Stimulated activated CD4-positive, alpha-beta T cell treated with anti-CD3 and anti-CD28 coated beads, Interleukin-4, amount 100 ng/mL, for 1 hour (primary cell): ENCODE results near the gene PEX13.
"Not testable (repeated sequence)": the region's sequence is repeated elsewhere in the genome, so short reads cannot be mapped to it uniquely, and the experiment has no call there.

Experiments
- DNase-seq: peaks from one replicate; pipeline ENCODE4 v3.0.0-alpha.2; 2020

Gene PEX13, protein sequence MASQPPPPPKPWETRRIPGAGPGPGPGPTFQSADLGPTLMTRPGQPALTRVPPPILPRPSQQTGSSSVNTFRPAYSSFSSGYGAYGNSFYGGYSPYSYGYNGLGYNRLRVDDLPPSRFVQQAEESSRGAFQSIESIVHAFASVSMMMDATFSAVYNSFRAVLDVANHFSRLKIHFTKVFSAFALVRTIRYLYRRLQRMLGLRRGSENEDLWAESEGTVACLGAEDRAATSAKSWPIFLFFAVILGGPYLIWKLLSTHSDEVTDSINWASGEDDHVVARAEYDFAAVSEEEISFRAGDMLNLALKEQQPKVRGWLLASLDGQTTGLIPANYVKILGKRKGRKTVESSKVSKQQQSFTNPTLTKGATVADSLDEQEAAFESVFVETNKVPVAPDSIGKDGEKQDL

DNA sequence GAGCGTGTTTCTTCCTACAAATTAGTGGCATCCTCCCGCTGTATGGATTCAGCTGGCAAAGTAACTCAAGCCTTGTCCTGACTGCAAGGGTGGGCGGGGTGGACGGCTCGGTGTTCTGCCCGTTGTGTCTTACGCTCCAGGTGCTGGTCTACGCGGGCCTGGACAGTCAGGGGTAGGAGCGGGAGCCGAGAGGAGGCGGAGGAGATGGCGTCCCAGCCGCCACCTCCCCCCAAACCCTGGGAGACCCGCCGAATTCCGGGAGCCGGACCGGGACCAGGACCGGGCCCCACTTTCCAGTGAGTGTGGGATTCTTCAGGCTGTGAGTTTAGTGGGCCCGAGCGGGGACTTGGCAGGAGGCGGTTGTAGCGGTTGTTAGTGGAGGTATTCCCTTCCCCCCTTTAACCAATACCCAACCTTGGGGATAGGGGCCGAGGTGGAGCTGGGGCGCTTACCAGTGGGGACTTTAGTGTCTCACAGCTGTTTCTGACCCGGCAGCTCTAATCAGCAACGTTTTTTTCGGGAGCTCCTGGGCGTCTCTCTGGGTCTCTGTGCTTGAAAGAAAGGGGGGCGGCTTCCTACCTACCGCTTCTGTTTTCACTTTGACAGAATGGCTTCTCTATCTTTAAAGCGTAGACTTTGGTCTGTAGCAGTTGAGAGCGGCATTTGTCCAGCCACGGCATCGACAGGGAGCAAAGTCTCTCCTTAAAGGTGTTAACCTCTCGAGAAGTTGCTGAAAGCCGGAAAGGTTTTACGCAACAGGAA is at the start of gene PEX13, which contains the start of gene PUS10:
Gene PEX13, plus strand, starts transcription at position 165 of the 762 bp plus-strand sequence. Its CDS starts 40 bp downstream, at position 205.
Gene PUS10, minus strand, starts transcription at position 700 of the 762 bp plus-strand sequence. CDS start 6,365 bp downstream, outside the sequence.
- DNase-seq, result peak; percentile 67

DNA sequence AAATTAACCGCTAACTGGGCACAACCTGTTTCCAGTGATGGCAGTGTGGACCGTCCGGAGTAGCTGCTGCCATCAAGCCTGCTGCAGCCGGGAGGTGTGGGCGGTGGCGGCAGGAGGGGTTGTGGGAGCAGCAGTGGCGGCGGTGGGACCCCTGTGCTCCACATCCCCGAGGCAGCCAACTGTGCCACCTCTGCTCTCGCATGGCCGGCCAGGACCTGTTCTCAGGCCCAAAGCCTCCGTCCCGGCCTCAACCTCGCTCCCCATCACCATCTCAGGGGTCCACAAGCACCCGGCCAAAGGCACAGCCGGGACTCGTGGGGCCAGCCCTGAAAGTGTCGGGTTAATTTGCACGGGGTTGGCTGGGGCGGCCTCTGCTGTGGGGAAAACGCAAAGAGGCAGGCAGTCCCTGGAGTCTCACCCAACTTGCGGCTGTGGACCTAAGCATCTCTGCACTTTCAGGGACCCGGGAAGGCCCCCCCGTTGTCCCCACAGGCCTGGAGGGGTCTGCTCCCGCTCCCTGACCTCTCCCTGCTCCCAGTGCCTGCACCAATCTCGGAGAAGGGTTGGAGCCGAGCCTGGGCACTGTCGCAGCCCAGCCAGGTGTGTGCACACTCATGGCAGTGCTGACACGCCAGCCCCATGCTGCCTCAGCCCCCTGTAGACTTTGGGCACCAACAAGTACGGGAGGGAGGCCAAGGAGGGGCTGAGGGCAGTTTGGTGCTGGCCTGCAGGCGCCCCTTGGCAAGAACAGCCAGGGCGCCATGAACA is 44.4 kb upstream of the PEX13 start:
- no peak for DNase-seq

DNA sequence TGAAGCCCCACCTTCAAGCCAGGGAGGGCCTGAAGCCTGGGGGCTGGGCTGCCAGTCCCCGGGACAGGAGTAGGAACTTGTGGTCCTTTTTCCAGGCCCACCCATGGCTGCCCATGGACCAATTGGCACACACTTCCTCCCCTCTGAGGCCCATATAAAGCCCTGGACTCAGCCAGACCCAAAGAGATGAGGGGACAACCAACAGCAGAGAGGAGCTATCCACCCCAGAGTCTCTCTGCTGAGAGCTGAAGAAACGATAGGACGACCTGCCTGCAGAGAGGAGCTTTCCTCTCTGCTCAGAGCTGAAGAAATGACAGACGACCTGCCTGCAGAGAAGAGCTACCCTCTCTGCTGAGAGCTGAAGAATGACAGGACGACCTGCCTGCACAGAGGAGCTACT is 43.8 kb upstream of the PEX13 start:
- no peak for DNase-seq

DNA sequence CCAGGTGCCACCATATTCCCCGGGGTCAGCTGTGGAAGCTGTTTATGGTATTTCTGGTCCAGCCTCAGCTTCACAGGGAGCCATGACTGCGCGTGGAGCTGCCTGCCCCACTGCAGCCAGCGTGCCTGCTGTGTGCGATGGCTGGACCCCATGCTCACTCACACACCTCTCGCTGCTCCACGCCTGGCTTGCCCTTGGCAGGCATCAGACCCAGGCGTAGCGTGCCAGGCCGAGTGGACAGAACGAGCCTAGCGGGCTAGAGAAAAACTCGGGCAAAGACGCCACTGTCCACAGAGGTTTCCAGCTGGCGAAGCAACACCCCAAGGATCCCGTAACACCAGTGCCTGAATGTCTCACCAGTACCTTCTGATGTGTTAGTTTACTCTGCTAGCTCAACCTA is 42.9 kb upstream of the PEX13 start:
- DNase-seq, result no peak

DNA sequence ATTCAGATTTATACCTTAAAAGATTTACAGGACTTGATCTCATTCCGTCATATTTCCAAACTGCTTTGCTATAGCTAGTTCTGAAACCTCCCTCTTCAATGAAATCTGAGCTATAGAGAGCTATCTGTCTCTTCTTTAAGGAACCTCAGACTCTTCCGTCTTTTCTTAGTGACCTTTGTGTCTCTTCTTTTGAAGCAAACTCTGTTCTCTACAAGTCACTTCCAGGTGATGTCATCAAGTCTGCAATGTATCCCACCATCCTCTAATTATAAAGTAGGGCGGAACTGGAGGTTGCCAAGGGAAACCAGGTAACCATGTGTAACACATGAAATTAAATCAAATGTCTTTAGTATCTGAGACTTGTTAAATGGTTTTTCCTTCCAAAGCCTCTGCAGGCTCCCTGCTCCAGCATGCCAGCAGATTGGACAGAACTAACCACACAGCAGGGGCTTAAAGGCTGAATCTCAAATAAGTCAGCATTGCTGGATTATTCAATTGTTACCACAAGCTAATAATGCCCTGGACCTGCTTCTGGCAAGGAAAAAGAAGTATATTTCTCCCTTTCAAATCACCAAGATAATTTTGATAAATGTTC is 41.2 kb upstream of the PEX13 start:
- DNase-seq, result no peak

DNA sequence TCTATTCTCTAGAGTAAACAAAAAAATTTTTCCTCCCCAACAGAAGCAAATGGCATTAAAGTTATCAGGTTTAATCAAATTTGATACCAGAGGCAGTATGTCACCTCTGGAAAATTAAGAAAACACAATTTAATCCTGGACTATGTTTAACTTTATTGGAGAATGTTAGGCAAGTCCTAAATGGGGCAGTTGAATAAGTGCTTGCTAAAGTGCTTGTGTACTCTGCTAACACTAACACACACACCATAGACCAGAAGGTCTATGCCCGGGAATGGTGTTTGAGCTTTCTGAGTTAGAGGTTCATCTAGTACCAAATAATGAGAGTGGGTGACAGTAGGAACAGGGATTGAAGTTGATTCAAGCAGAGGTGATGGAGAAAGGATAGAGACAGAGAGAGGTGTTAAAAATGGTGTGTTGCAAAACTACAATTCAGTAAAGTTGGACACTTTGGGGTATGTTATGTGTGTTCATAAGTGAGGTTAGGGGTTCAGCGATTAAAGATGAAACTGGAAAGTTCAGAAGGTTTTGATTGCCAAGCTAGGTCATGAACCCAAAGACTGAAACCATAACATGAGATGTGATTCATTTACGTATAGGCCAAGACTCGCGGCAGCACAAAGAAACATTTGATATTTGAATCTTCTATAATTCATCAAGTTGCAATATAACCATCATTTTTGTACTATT is 40.5 kb upstream of the PEX13 start:
- DNase-seq, result no peak

DNA sequence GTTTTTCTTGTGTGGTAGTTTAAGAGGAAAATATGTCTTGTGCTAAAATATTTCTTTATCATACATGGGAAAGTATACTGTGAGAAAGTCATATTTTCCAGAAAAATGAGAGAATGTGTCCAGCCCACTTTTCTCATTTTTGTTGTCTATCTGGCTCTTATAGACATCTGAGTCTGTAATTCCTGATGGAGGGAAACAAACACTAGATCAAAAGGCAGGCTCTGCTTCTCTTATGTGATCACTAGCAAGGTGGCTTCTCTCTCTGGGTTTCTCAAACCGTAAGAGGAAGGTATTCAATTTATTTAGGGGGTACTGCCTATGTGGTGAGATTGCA is 40.0 kb upstream of the PEX13 start:
- no peak for DNase-seq

DNA sequence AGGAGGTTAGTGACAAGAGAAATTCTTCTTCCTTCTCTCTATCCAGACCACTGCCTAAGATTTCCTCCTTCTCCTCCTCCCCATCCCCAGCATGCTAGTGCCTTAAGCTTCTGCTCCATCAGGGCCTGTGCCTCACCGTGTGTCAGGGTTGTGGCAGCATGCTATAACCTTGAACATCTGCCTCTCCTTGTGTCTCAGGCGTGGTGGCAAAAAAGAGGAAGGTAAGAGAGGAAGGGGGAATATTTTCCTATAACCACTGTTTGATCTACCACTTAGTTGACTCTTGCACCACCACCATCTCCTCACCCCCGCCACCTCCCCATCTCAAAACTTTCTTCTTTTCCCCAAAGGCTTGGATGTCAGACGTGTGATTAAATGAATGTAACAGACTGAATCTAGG is 38.3 kb upstream of the PEX13 start:
- no peak for DNase-seq

DNA sequence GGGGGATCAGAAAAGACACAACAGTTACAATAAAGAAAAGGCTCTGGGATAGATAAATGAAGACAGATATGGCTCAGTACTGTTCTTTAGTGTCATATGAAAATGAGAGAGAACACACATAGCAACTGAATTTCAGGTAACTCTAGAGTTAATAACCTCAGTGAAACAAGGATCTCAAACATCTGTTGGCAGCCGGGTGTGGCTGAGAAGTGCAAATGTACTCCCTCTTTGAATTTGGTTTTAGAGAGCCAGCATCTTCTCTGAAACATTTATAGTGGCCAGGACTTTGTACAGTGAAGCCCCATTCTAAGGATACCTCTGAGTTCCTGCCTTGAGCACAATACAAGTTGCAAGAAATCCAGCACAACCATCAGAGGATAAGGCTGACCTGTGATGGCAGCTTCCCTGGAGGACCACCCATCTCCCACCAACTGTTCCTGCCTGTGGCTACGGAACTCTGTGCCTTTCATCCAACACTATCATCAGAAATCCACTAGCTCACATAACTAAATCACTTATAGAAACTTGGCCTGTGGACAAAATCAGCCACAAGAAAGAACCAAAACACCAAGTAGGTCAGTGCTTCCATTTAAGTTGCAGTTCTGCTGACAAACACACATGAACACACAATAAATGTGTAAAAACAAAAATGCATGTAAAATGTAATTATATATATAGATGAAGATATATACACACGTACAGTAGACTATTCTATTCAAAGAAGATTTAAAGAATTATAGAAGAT is 37.3 kb upstream of the PEX13 start:
- no peak for DNase-seq

DNA sequence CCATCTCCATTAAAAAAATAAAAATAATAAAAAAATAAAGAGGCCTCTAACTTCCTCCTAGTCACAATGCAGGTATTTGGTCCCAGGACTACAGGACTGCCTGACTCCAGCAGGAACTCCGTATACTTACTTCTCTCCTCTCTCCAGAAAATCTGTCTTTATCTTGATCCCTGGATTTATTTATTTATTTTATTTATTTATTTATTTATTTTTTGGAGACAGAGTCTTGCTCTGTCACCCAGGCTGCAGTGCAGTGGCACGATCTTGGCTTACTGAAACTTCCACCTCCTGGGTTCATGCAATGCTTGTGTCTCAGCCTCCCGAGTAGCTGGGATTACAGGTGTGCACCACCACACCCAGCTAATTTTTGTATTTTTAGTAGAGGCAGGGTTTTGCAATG is 35.5 kb upstream of the PEX13 start:
- DNase-seq, result not testable (repeated sequence)

DNA sequence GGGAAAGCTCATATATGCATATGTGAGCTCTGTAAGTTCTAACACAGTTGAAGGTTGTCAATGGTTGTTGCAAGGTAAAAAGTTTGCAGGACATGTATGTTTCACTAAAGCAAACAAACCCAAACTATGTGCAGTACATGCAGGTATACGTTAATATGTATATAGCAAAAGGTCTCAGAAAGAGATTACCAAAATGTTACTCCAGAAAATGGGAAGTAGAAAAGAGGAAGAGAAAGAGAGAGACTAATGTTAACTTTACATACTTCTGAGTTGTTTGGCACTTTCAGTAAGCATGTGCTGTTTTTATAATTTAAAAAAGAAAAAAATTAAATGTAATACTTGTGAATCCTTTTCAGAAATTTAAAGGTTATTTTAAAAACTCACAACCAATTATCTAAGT is 32.8 kb upstream of the PEX13 start:
- DNase-seq, result no peak

DNA sequence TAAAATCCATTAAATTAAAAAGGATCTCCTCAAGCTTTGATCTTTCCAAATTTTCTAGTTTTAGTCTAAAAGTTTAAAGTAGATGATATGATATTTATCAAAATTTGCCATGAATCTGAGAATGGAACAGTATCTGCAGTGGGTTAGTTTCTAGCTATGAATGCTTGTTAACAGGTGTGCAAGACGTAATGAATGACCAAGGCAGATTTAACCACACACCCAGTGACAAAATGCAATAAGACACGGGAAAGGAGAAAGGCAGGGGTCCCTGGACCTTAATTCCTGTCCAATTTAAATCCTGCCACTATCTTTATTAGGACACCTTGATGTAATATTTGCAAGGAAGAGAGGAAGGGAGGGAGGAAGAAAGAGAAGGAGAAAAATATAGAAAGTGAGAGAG is 30.5 kb upstream of the PEX13 start:
- DNase-seq, result no peak

DNA sequence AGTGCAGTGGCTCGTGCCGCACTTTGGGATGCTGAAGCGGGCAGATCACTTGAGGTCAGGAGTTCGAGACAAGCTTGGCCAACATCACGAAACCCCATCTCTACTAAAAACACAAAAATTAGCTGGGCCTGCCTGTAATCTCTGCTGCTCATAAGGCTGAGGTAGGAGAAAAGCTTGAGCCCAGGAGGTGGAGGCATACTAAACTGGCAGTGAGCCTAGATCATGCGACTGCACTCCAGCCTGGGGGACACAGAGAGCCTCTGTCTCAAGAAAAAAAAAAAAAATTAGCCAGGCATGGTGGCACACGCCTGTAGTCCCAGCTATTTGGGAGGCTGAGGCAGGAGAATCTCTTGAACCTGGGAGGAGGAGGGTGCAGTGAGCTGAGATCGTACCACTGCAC is 29.9 kb upstream of the PEX13 start:
- DNase-seq, result not testable (repeated sequence)

DNA sequence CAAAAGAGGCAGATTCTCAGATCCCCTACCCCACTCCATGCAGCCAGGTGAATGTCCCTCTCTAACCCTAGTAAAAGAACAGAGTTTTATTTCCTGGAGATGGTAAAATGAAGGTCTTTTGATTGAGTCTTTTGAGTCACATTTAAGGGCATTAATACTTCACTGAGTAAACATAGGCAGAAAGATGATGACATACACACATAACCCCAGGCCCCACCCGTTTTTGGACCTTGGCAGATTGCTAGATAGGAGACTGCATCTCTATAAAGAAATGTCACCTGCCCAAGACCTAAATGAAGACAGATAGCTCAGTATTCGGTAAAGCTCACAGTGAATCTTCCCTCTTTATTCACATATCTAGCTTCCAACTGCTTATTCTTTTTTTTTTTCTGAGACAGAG is 28.3 kb upstream of the PEX13 start:
- DNase-seq, result no peak

DNA sequence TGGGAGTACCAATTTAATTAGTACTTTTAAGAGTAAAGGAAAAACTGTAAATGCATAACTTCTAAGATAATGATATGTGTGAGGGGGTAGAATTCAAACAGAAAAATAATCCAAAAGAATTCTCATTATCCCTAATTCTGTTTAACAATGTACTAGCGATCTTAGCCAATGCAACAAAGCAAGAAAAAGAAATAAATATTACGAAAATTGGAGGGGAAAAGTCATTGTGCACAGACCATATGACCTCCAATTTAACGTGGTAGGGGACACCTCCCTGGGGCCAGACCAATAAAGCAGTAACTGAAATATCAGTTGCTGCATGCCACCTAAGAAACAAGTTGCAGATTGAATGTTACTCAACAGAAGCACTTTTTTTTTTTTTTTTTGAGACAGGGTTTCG is 25.9 kb upstream of the PEX13 start:
- no peak for DNase-seq

DNA sequence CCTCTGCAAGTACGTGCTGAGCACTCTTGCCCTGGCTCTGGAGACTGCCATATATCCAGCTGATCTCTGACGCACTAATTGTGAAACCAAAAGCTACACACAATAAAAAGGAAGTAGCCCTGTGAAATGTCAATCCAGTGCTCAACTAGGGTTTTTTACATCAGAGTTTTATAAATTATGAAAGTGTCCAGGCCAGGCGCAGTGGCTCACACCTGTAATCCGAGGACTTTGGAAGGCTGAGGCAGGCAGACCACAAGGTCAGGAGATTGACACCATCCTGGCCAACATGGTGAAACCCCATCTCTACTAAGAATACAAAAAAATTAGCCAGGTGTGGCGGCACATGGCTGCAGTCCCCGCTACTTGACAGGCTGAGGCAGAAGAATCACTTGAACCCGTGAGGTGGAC is 24.5 kb upstream of the PEX13 start:
- no peak for DNase-seq

DNA sequence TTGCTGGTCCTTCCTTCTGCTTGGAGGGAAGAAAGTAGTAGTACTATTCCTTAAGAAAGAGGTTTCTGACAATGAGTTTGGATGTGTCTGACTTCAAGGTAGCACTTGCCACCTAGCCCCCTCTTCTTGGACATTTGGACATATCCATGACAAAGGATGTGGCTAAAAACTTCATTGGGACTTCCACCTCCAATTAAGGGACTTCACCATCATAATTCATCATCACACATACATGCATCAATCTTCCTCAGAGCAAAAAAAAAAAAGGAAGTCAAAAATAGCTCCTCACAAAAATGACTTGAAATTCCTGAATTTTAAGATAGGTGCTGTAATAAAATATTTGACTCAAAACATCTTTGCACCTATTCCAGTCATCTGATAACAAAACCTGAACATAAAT is 23.4 kb upstream of the PEX13 start:
- no peak for DNase-seq

DNA sequence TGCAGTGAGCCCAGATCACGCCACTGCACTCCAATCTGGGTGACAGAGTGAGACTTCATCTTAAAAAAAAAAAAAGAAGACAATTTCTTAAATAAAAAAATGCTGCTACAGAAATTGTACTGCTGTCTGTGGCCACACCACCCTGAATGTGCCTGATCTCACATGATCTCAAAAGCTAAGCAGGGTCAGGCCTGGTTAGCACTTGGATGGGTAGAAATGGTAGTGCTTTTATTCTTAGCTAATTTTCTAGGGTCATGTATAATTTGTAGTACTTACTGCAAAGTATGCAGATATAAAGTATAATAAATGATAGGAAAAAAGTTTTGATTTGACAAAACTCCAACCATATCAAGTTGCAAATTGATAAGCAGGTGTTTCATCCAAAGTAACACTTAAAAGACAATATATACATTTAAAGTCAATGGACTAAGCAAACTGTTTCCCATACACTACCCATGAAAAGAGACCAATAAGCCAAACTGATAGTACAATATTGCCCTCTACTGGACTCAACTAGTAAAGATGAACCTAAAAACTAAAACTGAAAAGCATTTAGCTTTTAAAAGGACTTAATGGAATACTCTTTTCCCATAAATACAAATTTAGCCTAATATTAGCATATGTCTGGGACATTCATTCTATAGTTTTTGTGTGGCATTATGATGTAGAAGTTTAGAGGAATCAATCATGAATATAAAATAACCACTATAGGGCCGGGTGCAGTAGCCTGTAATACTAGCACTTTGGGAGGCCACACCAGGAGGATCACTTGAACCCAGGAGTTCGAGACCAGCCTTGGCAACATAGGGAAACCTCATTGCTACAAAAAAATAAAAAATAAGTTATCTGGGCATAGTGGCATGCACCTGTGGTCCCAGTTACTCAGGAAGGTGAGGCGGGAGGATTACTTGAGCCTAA is 18.6 kb upstream of the PEX13 start:
- no peak for DNase-seq

DNA sequence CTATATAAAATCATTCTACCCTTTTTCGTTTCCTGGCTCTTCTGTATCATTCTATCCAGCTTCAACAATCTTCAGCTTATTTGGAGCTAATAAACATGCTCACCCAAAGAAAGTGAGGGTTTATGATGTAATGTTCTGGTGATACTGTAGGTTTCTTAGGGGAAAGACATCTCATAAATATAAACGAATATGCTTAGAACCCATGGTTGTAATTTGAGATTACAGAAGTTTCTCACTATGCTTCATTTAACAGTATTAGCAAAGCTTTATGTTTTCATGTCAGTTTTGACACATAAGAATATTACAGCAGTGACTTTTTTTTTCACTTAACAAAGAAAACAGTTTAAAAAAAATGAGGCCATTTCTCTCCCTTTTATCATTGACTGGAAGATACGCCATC is 11.8 kb upstream of the PEX13 start:
- no peak for DNase-seq

DNA sequence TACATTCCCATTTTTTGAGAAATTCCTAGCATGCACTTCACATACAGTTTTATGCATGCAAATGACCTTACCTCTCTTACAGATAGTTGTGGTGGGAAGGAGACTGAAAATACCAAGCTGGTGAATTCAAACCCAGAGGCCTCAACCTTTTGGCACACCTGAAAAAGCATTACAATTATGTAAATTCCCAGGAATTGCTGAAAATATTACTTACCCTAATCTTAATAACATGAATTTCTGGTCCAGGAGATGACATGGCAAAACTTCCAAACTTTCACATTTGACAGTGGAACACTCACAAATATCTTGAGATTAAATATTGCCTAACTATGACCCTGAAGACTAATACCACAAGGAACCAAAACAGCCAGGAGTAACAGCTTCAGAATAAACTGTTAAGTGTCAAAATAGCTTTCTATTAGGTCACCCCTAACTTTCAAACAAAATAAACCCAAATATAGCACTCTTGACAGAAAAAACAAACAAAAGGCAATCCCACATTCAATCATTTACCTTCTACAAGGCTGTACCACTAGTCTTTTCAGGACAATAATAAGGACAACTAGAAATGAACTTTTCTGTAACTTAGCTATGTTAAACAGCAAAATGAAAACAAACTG is 10.9 kb upstream of the PEX13 start:
- no peak for DNase-seq
